KMS-11 (cell line): ENCODE measurements around the gene PDZD2.

Experiments
- H2AFZ ChIP-seq: fragments of 200-600 bp; sonication (generic); 2 replicates; pipeline ENCODE4 v1.6.1; 2016; ENCODE audit warnings: antibody characterized with exemption, mixed run types, low read depth
- H3K27ac ChIP-seq: fragments of 200-600 bp; sonication (generic); 2 replicates; pipeline ENCODE4 v1.6.1; 2016; ENCODE audit warnings: mild to moderate bottlenecking, mixed run types
- H3K27me3 ChIP-seq: fragments of 200-600 bp; sonication (generic); 2 replicates; pipeline ENCODE4 v1.6.1; 2017; ENCODE audit warnings: mild to moderate bottlenecking, low read depth, mixed run types, moderate library complexity; ENCODE audit not compliant: insufficient read depth
- H3K36me3 ChIP-seq: fragments of 200-600 bp; sonication (generic); 2 replicates; pipeline ENCODE4 v1.6.1; 2017; ENCODE audit warnings: mild to moderate bottlenecking, mixed run types; ENCODE audit not compliant: insufficient read depth
- H3K4me1 ChIP-seq: fragments of 200-600 bp; sonication (generic); 2 replicates; pipeline ENCODE4 v1.6.1; 2016; ENCODE audit warnings: mild to moderate bottlenecking, low read depth, mixed run types; ENCODE audit not compliant: poor library complexity, severe bottlenecking
- H3K4me2 ChIP-seq: fragments of 200-600 bp; sonication (generic); 2 replicates; pipeline ENCODE4 v1.7.0; 2016; ENCODE audit warnings: mild to moderate bottlenecking, mixed run types
- H3K4me3 ChIP-seq: fragments of 200-600 bp; sonication (generic); IDR thresholded peaks from 2 replicates; pipeline ENCODE4 v1.6.1; 2017; ENCODE audit warnings: low read depth, low read length, mixed read lengths; ENCODE audit not compliant: insufficient read depth
- H3K79me2 ChIP-seq: fragments of 200-600 bp; sonication (generic); 2 replicates; pipeline ENCODE4 v1.6.1; 2016; ENCODE audit warnings: low read depth, mixed run types; ENCODE audit not compliant: insufficient read depth
- H3K9ac ChIP-seq: fragments of 200-600 bp; sonication (generic); 2 replicates; pipeline ENCODE4 v1.6.1; 2016; ENCODE audit warnings: mild to moderate bottlenecking, mixed run types
- H4K20me1 ChIP-seq: fragments of 200-600 bp; sonication (generic); 2 replicates; pipeline ENCODE4 v1.6.1; 2016; ENCODE audit warnings: mild to moderate bottlenecking, mixed run types; ENCODE audit not compliant: insufficient read depth
- TF ChIP-seq, protein P1 (sequence below): fragments of 200-600 bp; sonication (generic); conservative IDR thresholded peaks from 2 replicates; pipeline ENCODE4 v1.6.1; 2017; ENCODE audit warnings: low read depth, mild to moderate bottlenecking, antibody characterized with exemption, low read length, moderate library complexity, mixed read lengths

Gene PDZD2

DNA sequence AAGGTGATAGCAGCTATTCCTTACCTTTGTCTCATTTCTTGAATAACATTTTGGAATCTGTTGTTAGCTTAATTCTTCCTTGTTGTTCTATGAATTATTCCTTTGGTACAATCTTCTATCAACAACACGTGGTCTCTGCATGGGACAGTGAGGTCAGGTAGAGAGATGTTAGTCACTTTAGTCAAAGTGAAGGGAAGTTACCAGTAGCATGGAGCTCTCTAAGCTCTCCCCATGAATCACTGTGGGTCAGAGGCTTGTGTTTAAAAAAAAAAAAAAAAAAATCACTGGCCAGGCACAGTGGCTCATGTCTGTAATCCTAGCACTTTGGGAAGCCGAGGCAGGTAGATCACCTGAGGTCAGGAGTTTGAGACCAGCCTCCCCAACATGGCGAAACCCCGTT is 419.2 kb downstream of the PDZD2 start:
- H3K27ac ChIP-seq: no peak overlapping the region
- H3K4me1 ChIP-seq: no peaks in the 10 kb centered on the region
- H3K4me2 ChIP-seq: no peak overlapping the region
- TF ChIP-seq, protein P1, sequence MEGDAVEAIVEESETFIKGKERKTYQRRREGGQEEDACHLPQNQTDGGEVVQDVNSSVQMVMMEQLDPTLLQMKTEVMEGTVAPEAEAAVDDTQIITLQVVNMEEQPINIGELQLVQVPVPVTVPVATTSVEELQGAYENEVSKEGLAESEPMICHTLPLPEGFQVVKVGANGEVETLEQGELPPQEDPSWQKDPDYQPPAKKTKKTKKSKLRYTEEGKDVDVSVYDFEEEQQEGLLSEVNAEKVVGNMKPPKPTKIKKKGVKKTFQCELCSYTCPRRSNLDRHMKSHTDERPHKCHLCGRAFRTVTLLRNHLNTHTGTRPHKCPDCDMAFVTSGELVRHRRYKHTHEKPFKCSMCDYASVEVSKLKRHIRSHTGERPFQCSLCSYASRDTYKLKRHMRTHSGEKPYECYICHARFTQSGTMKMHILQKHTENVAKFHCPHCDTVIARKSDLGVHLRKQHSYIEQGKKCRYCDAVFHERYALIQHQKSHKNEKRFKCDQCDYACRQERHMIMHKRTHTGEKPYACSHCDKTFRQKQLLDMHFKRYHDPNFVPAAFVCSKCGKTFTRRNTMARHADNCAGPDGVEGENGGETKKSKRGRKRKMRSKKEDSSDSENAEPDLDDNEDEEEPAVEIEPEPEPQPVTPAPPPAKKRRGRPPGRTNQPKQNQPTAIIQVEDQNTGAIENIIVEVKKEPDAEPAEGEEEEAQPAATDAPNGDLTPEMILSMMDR: no peak
- no peaks in the 10 kb centered on the region for H3K36me3 ChIP-seq
- H2AFZ ChIP-seq: no peak overlapping the region
- H3K4me3 ChIP-seq: no peak overlapping the region
- no peak overlapping the region for H3K9ac ChIP-seq
- no peaks in the 10 kb centered on the region for H4K20me1 ChIP-seq
- no peaks in the 10 kb centered on the region for H3K27me3 ChIP-seq
- no peaks in the 10 kb centered on the region for H3K79me2 ChIP-seq

DNA sequence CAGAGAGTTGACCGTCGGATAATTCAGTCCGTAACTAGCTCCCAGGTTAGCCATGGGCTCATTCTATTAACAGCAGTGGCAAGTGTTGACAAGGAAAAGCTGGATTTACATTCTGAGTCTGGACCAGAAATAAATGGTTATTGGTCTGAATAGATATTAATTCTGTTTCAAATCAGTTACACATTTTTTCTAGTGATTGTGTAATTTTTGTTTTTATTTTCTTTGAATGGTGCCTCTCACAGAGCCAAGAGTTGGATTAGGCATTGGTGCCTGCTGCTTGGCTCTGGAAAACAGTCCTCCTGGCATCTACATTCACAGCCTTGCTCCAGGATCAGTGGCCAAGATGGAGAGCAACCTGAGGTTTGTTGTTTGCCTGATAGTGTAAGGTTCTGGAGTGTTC is 420.1 kb downstream of the PDZD2 start:
- Histone ChIP-seq H4K20me1 (no peaks in the 10 kb centered on the region), H3K4me3 (no peak overlapping the region), H3K9ac (no peak overlapping the region), H3K79me2 (no peaks in the 10 kb centered on the region), H3K27ac (no peak overlapping the region), H3K4me2 (no peak overlapping the region), H3K27me3 (no peaks in the 10 kb centered on the region), H2AFZ (no peak overlapping the region), H3K36me3 (no peaks in the 10 kb centered on the region), H3K4me1 (no peaks in the 10 kb centered on the region)
- TF ChIP-seq, protein P1: no peak

DNA sequence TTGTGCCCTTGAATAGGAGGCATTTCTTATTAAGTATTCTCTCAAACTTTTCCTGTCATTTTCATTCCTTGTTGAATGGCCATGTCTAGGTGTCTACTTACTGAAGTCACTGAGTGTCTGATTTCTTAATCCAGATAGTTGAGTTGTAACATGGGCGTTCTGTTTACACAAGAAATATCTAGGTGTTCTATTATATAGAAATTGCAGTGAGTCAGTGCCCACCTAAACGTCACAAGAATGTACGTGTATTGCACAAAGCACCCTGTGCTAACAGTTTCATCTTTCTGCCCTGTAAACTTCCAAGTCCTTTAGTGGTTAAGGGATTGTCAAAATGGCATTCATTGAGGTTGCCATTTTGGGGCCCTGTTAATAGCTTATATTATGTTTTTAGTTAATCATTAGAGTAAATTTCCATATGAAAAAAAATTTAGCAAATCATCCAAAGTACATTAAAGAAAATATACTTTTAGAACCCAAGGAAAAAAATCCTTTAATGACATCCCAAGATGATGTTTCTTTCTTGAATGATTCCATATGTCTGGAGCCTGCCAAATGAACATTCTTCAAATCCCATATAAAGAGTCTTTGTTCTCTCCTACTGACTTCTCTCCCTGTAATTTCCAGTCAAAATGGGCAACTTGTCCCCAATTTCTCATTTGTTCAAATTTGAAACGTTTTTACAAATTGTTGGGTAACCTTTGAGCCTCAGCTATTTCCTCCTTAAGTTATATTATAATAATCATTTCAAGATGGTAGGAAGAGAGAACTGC is 421.0 kb downstream of the PDZD2 start:
- H2AFZ ChIP-seq: no peak overlapping the region
- H3K4me2 ChIP-seq: no peak overlapping the region
- H4K20me1 ChIP-seq: no peaks in the 10 kb centered on the region
- no peak overlapping the region for H3K4me3 ChIP-seq
- H3K4me1 ChIP-seq: no peaks in the 10 kb centered on the region
- no peak overlapping the region for H3K9ac ChIP-seq
- no peaks in the 10 kb centered on the region for H3K79me2 ChIP-seq
- TF ChIP-seq, protein P1: no peak
- no peak overlapping the region for H3K27ac ChIP-seq
- H3K27me3 ChIP-seq: no peaks in the 10 kb centered on the region
- H3K36me3 ChIP-seq: no peaks in the 10 kb centered on the region

DNA sequence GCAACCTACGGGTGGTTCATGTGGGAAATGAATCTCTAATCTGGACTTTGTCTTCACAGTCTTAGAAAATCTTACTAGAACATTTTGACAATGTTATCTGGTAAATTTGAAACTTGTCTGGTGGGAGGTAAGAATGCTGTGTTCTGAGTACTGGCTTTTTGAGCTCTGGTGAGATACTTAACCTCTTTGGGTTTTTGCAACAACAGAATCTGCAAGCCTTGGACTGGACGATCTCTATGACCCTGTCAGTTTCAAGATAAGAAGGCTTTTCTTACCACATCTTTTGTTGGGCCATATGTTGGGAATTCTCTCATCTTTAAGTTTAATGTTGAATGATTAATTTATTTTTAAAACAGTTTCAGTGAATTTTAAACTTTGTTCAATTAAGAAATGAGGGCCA is 422.3 kb downstream of the PDZD2 start:
- TF ChIP-seq, protein P1: no peak
- Histone ChIP-seq H3K27ac (no peak overlapping the region), H3K27me3 (no peaks in the 10 kb centered on the region), H4K20me1 (no peaks in the 10 kb centered on the region), H3K4me3 (no peak overlapping the region), H3K4me2 (no peak overlapping the region), H3K9ac (no peak overlapping the region), H3K36me3 (no peaks in the 10 kb centered on the region), H3K4me1 (no peaks in the 10 kb centered on the region), H3K79me2 (no peaks in the 10 kb centered on the region), H2AFZ (no peak overlapping the region)
